Large intestine (tissue), 3 donors: Measurements from ENCODE around the gene NETO1. TPM values are rescaled to one million over a fixed set of nuclear protein-coding genes. Genes with fewer than 3 reads are reported as not detected.

ENCODE experiments used
- DNase-seq, 2 donors: peaks; one replicate each; pipeline versions ENCODE4 v3.0.0 to v3.0.0-alpha.2; 2013
- H3K27ac ChIP-seq: one replicate; pipeline ENCODE4 v1.5.1; 2013; ENCODE audit warnings: low read length
- H3K27me3 ChIP-seq: 2 replicates; pipeline ENCODE4 v1.6.1; 2013; ENCODE audit warnings: low read length; ENCODE audit not compliant: control insufficient read depth, insufficient read depth
- H3K36me3 ChIP-seq: 2 replicates; pipeline ENCODE4 v1.6.1; 2013; ENCODE audit warnings: low read length; ENCODE audit not compliant: control insufficient read depth, insufficient read depth
- H3K4me1 ChIP-seq: one replicate; pipeline ENCODE4 v1.6.1; 2013; ENCODE audit warnings: low read length; ENCODE audit not compliant: control insufficient read depth, insufficient read depth
- H3K4me3 ChIP-seq: one replicate; pipeline ENCODE4 v1.5.1; 2013; ENCODE audit warnings: low read length
- H3K9me3 ChIP-seq: one replicate; pipeline ENCODE4 v1.6.1; 2013; ENCODE audit warnings: mild to moderate bottlenecking, low read depth, low read length, moderate library complexity; ENCODE audit not compliant: control insufficient read depth
- WGBS: methylation state at CpG from one replicate; pipeline ENCODE4 v1.1.5; 2013; ENCODE audit warnings: low lambda C conversion rate; ENCODE audit not compliant: insufficient coverage; 5-methylcytosine and 5-hydroxymethylcytosine counted together
- polyA plus RNA-seq: library from polyadenylated mRNA; unstranded; fragments of 120-200 nt; gene quantifications from one replicate; pipeline ENCODE4 v1.2.1, GENCODE V29; 2013

NETO1 gene
- polyA plus RNA-seq, 1 donor, result 0.03 TPM

GRCh38 chr18:72738136-72738535 lies 129.7 kb downstream of the NETO1 start:
- 71% methylated on average over 3 of the region's 4 CpGs for WGBS

GRCh38 chr18:72727776-72728175 lies 140.0 kb downstream of the NETO1 start:
- Histone ChIP-seq H3K4me3 (no peak overlapping the region), H3K27me3 (no peaks in the 10 kb centered on the region), H3K9me3 (no peaks in the 10 kb centered on the region), H3K4me1 (no peaks in the 10 kb centered on the region), H3K27ac (no peak overlapping the region), H3K36me3 (no peaks in the 10 kb centered on the region)
- DNase-seq, result no peak
- no CpG with 5 or more reads among the region's 6 CpGs for WGBS

More at GRCh38 chr18:72738136-72738535, 129.7 kb downstream of the NETO1 start:
- Histone ChIP-seq H3K36me3 (no peaks in the 10 kb centered on the region), H3K4me3 (no peak overlapping the region), H3K9me3 (no peaks in the 10 kb centered on the region), H3K27me3 (no peaks in the 10 kb centered on the region), H3K27ac (no peak overlapping the region), H3K4me1 (no peaks in the 10 kb centered on the region)
- DNase-seq, result no peak

GRCh38 chr18:72727038-72727655 lies 140.6 kb downstream of the NETO1 start:
- H3K4me1 ChIP-seq, result no peaks in the 10 kb centered on the region
- H3K27ac ChIP-seq, result no peak overlapping the region
- H3K9me3 ChIP-seq, result no peaks in the 10 kb centered on the region
- no CpG with 5 or more reads among the region's 5 CpGs for whole genome bisulfite sequencing
- H3K36me3 ChIP-seq, result no peaks in the 10 kb centered on the region
- H3K27me3 ChIP-seq, result no peaks in the 10 kb centered on the region
- no peak overlapping the region for H3K4me3 ChIP-seq
- no peak for DNase-seq

- no CpG with 5 or more reads among the region's 4 CpGs for WGBS
- no peak for DNase-seq
- no peaks in the 10 kb centered on the region for H3K36me3 ChIP-seq
- no peaks in the 10 kb centered on the region for H3K27me3 ChIP-seq
- no peak overlapping the region for H3K4me3 ChIP-seq
- no peak overlapping the region for H3K27ac ChIP-seq
- H3K9me3 ChIP-seq, result no peaks in the 10 kb centered on the region
- no peaks in the 10 kb centered on the region for H3K4me1 ChIP-seq
These were observed 141.6 kb downstream of the NETO1 start for GRCh38 chr18:72726201-72726600.

- WGBS, result 93% methylated on average over 2 of the region's 3 CpGs
- Histone ChIP-seq H3K27ac (no peak overlapping the region), H3K4me1 (no peaks in the 10 kb centered on the region), H3K9me3 (no peaks in the 10 kb centered on the region), H3K4me3 (no peak overlapping the region), H3K36me3 (no peaks in the 10 kb centered on the region), H3K27me3 (no peaks in the 10 kb centered on the region)
- no peak for DNase-seq
These were observed 146.5 kb downstream of the NETO1 start for GRCh38 chr18:72721330-72721729.

GRCh38 chr18:72720116-72720515 lies 147.7 kb downstream of the NETO1 start:
- DNase-seq, result no peak
- no peaks in the 10 kb centered on the region for H3K27me3 ChIP-seq
- WGBS, result 0% methylated on average over 1 of the region's 3 CpGs
- H3K36me3 ChIP-seq, result no peaks in the 10 kb centered on the region
- H3K9me3 ChIP-seq, result no peaks in the 10 kb centered on the region
- H3K27ac ChIP-seq, result no peak overlapping the region
- no peaks in the 10 kb centered on the region for H3K4me1 ChIP-seq
- no peak overlapping the region for H3K4me3 ChIP-seq

GRCh38 chr18:72704202-72704601 lies 163.6 kb downstream of the NETO1 start:
- Histone ChIP-seq H3K36me3 (no peaks in the 10 kb centered on the region), H3K27me3 (no peaks in the 10 kb centered on the region), H3K4me3 (no peak overlapping the region), H3K27ac (no peak overlapping the region), H3K4me1 (no peaks in the 10 kb centered on the region), H3K9me3 (no peaks in the 10 kb centered on the region)
- DNase-seq, result no peak
- WGBS, result no CpG with 5 or more reads among the region's 4 CpGs

- no peaks in the 10 kb centered on the region for H3K4me1 ChIP-seq
- DNase-seq, result peak in 1 of 2 donors; percentile 4
- no peak overlapping the region for H3K27ac ChIP-seq
- H3K4me3 ChIP-seq, result no peak overlapping the region
- no peaks in the 10 kb centered on the region for H3K27me3 ChIP-seq
- no peaks in the 10 kb centered on the region for H3K36me3 ChIP-seq
- WGBS, result no CpG with 5 or more reads among the region's 1 CpG
- H3K9me3 ChIP-seq, result no peaks in the 10 kb centered on the region
These were observed 166.7 kb downstream of the NETO1 start for GRCh38 chr18:72700961-72701710.

GRCh38 chr18:72697706-72698105 lies 170.1 kb downstream of the NETO1 start:
- 31% methylated on average over 2 of the region's 6 CpGs for WGBS
- Histone ChIP-seq H3K27me3 (no peaks in the 10 kb centered on the region), H3K4me3 (no peak overlapping the region), H3K9me3 (no peaks in the 10 kb centered on the region), H3K36me3 (no peaks in the 10 kb centered on the region), H3K27ac (no peak overlapping the region), H3K4me1 (no peaks in the 10 kb centered on the region)
- DNase-seq, result no peak

- no peak for DNase-seq
- H3K4me3 ChIP-seq, result no peak overlapping the region
- H3K27ac ChIP-seq, result no peak overlapping the region
- no peaks in the 10 kb centered on the region for H3K36me3 ChIP-seq
- no peaks in the 10 kb centered on the region for H3K27me3 ChIP-seq
- H3K9me3 ChIP-seq, result no peaks in the 10 kb centered on the region
- WGBS, result no CpG with 5 or more reads among the region's 8 CpGs
- H3K4me1 ChIP-seq, result peaks cover 4% of the 10 kb centered on the region
These were observed 175.2 kb downstream of the NETO1 start for GRCh38 chr18:72692595-72692994.
